NCI-H2227 treated with DMSO at 0.1 percent for 48 hours (cell line): ENCODE results near the gene TPSG1.
"Not testable (repeated sequence)": the region's sequence is repeated elsewhere in the genome, so short reads cannot be mapped to it uniquely, and the experiment has no call there.

Experiments
- DNase-seq: peaks from one replicate; lab custom pipeline; 2025; lab: John Stamatoyannopoulos, UW

TPSG1 gene

GRCh38 chr16:1256874-1257322, 31.8 kb upstream of the TPSG1 start:
- DNase-seq, result no peak

GRCh38 chr16:1256296-1256873, 31.3 kb upstream of the TPSG1 start:
- not testable (repeated sequence) for DNase-seq

DNA sequence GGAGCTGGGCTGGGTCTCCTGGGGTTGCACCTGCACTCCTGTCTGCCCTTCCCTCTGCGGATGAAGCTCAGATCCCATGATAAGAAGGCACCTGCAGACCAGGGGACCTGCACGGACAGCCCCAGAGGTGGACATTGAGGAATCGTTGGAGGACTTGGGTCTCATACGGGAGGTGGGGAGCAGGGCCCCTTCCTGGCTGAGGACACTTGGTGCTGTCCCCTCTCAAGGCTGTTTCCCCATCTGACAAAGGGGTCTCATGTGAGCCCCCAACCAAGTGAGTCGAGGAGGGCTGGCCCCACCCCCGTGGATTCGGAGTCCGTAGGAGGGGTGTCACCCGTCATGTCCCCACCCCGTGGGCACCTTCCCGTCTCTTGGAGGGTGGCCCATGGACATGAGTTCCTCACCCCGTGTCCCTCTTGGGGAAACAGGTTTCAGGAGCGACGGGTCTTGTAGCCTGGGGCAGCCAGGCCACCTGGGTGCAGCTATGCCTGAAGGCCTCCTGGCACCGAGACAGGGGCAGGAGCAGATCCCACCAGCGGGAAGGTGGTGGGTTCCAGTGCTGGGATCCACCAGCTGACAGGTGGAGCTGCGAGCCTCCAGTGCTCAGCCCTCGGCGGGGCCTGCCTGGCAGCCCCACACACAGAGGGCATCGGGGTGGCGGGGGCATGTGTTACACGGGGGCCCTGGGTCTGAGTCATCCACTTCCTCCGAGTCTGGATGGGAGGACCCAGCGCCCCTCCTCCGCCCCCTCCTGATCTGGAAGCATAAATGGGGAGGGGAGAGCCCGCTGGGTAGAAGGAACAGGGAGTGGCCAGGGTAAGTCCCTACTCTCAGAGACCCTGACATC, 30.4 kb upstream of the TPSG1 start, which contains the start of gene TPSD1:
TPSD1 (plus strand) TSS at position 794 of the 847 bp plus-strand sequence. CDS start 212 bp downstream, outside the sequence.
- DNase-seq, result not testable (repeated sequence)

GRCh38 chr16:1254821-1255220, 29.8 kb upstream of the TPSG1 start:
- DNase-seq, result not testable (repeated sequence)

GRCh38 chr16:1253701-1254364, 28.8 kb upstream of the TPSG1 start:
- DNase-seq, result not testable (repeated sequence)

- DNase-seq, result not testable (repeated sequence)
These were observed 24.1 kb upstream of the TPSG1 start for GRCh38 chr16:1249031-1249755.

DNA sequence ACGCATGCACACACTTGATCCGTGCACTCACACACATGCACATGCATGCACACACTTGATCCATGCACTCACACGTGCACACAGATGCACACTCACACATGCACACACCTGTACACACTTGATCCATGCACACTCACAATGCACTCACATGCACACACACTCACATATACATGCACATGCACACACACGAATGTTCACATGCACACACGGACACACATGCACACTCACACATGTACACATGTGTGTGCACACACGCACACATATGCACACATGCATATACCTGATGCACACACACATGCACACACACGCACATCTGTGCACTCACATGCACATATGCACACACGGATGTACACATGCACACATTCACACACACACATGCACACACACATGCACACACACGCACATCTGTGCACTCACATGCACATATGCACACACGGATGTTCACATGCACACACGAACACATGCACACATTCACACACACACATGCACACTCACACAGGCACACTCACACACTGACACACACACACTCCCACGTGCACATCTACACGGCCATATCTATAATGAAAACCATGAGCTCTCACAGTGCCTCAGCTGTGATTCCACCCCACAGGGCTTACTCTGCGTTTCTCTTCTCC, 23.0 kb upstream of the TPSG1 start:
- DNase-seq, result not testable (repeated sequence)

DNA sequence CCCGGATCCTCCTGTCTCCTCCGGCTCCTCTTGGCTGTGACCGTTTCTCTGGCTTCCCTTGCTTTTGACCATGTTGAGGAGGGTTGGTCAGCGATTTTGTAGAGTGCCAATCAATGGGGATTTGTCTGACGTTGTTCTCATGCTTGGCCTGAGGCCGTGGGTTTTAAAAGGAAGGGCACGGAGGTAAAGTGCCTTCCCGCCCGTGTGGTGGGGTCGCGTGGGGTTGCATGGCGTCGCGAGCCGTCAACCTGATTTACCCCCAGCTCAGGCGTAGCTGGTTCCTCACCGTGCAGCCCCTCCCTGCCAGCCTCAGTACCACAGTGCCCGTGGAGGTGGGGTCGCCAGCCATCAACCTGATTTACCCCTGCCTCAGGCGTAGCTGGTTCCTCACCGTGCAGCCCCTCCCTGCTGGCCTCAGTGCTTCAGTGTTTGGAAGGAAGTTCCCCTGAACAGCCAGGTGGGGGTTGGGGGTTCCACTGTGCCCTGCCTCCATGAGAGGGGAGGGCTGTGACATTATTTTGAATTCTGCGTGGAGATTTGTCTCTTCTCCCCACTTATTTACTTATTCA, 20.5 kb upstream of the TPSG1 start:
- DNase-seq, result no peak

GRCh38 chr16:1244881-1245280, 19.8 kb upstream of the TPSG1 start:
- no peak for DNase-seq

DNA sequence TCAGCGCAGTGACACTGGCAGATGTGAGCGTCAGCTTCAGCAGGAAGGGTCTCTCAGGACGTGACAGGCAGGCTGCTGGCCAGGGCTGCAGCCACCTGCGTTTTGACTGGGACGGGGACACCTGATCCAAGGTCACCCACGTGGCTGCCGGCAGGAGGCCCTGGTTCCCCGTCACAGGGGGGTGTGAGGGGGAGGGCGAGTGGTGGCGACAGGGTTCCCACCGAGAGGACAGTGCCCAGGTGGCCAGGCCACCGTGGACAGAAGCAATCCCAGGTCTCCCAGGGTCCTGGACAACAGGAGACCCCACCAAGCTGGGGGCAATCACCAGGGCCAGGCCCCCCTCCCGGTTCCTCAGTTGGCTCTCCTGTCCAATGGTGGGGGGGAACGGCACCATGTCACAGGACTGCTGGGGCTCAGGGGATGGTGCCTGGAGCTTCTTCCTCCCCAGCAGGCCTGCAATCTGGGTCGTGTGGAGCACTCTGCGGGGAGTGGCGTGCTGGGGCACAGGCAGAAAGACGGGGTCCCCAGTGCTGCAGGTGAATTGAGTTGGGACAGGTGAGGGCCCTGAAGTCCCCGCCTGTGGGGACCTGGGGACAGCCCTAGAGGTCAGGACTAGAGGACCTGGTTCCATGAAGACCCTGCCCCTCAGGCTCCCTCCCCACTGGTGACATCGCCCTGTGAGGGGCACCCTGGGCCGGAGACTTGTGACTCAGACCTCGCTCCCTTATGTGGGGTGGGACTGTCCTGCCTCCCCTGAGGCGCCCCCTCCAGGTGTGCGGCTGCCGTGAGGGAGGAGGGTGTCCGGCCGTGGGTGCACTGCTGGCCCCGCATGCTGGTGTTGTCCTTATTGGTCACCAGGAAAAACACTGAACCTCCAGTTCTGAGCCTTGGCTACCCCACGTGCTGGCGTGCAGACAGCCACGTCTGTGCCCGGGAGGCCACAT, 19.1 kb upstream of the TPSG1 start:
- not testable (repeated sequence) for DNase-seq

DNA sequence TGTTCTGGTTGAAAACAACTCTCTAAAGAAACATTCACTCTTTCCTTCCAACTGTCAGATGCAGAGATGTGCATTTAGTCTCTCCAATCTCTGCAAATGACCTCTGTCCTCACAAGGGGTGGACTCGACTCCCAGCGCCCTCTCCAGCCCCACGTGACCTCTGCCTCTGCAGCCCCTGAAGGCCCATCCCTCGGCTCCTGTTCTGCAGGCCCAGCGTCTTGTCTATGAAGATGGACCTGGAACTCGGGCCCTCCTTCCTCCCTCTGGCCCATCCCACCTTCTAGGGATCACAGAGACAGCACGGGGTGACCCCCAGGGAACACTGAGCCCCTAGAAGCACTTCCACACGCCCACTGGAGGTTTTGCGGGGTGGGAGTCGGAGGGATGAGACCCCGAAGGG, 18.3 kb upstream of the TPSG1 start:
- DNase-seq, result not testable (repeated sequence)

GRCh38 chr16:1241081-1241480, 16.0 kb upstream of the TPSG1 start:
- not testable (repeated sequence) for DNase-seq

GRCh38 chr16:1240436-1240835, 15.4 kb upstream of the TPSG1 start, which contains the start of gene TPSAB1:
Gene TPSAB1 (plus strand): TSS chr16:1240705. CDS start chr16:1240939, 234 bp downstream.
- not testable (repeated sequence) for DNase-seq

- DNase-seq, result not testable (repeated sequence)
These were observed 14.5 kb upstream of the TPSG1 start for GRCh38 chr16:1239575-1239974.

DNA sequence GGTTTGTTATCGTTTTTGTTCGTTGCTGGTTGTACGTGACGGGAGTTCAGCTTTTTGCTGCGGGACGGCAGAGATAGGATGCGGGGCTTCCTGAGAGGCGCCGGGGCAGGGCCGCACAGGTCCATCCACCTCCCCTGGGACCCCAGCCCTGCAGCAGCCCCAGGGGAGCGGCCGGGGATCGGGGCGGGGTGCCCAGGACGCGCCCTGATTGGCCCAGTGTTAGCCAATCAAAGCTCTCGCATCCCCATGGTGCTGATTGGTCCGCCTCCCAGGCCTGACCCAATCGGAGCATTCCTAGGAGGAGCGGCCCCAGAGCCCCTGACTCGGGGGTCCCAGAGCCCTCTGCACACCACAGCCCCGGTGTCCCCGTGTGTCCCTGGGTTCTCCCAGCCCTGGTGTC, 13.8 kb upstream of the TPSG1 start:
- DNase-seq, result not testable (repeated sequence)

GRCh38 chr16:1237990-1238389, 12.9 kb upstream of the TPSG1 start:
- DNase-seq, result no peak

DNA sequence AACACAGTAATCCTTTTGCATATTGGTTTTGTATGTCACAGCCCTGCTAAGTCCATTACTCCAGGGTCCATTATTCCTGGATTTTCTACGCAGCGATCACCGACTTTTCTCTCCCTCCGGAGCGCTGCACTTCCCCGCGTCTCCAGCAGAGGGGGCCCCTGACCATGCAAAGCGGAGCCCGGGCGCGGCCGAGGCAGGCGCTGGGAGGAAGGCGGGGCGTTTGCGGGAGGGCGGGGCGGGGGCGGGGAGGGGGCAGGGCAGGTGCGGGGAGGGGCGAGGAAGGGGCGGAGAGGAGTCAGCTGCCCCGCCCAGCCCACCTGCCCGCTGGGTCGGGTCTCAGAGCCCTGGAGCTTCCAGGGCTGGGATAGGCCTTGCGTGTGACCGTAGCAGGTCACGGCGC, 11.6 kb upstream of the TPSG1 start:
- not testable (repeated sequence) for DNase-seq

DNA sequence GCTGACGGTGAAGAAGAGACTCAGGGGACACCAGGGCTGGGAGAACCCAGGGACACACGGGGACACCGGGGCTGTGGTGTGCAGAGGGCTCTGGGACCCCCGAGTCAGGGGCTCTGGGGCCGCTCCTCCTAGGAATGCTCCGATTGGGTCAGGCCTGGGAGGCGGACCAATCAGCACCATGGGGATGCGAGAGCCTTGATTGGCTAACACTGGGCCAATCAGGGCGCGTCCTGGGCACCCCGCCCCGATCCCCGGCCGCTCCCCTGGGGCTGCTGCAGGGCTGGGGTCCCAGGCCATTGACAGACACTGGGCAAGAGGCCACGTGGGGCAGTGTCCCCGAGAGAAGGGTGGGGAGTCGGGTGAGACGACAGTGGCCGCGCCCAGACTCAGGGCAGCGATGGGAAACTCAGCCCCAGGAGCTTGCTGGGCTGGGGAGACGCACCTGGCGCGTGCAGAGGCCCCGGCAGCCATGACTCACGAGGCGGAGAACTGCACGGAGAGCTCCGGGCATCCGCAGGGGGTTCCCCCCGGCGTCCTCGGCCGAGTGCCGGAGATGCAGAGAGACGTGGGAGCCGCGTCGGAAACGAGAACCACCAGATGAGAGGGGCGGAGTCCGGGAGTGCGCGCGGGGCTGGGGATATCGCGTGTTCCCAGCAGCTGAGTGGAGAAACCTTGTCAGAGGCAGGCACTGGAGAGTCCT, 7.1 kb upstream of the TPSG1 start:
- DNase-seq, result not testable (repeated sequence)

- not testable (repeated sequence) for DNase-seq
These were observed 6.2 kb upstream of the TPSG1 start for GRCh38 chr16:1231301-1231700.
